ENCODE results near the gene SLC25A42.
"Not testable (repeated sequence)": the region's sequence is repeated elsewhere in the genome, so short reads cannot be mapped to it uniquely, and the experiment has no call there.

Gene SLC25A42, protein sequence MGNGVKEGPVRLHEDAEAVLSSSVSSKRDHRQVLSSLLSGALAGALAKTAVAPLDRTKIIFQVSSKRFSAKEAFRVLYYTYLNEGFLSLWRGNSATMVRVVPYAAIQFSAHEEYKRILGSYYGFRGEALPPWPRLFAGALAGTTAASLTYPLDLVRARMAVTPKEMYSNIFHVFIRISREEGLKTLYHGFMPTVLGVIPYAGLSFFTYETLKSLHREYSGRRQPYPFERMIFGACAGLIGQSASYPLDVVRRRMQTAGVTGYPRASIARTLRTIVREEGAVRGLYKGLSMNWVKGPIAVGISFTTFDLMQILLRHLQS

DNA sequence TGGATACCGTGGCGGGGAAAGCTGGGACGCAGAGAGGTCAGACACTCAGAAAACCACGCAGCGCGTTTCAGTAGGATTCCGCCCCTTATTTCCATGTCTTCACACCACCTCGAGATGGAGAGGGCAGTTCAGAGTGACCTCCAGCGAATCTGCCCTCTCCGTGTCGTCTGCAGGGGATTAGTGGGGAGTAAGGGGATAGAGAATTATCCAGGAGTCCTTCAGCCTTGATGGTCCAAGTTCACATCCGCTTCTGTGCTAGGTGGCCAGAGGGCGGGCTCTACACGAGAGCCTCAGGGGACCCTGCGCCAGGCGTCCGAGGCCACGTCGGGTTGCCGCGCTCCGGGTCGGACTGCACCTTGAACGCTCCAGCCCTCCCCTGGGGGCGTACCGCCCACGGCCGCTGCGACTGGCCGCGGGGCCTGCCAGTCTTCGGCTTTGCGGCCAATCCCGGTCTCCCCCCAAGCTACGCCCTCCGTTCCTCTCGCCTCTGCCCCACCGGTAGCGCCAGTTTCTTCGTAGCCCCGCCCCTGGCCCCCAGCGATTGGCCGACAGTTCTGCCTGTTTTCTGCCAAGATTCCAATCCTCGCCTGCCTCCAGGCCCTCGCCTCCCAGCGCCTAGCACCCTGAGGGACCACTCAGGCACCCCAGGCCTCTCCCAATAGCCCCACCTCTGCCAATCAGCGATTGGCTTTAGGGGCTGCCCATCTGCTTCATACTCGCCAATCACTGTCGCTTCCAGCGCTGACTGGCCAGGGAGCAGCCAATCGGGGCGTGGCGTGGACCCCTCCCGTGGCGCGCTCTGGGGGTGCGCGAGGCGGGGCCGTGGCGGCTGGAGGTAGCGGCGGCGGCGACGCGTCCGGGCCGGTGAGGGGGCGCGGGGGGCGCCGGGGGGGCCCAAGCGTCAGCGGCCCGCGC is at the start of gene SLC25A42:
TSS of gene SLC25A42 (plus strand) at position 812 of the 915 bp plus-strand sequence. CDS start 32,131 bp downstream, outside the sequence.
- intact Hi-C loops (cut with DNase I), result no loop called here
- peak; percentile 99 to 100 (median 100) for DNase-seq

DNA sequence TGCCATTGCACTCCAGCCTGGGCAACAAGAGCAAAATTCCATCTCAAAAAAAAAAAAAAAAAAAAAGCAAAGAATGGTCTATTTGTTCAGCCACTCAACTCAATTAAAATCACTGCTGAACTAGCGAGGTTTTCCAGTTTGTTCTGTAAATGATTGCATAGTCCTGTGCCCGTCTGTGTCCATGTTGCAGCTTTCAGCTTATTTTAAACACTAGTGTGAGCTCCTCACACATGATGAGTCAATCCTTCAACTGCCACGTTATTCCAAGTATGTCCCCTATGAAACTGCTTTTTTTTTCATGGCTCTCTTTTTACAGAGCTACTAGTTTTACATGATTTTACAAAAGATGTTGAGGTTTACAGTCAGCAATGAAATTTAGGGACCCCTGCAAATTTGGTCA is 42.7 kb upstream of the SLC25A42 start:
- peak in 2 of 10 donors; percentile 3 to 57 for DNase-seq
- intact Hi-C loops (cut with DNase I), result no loop called here

DNA sequence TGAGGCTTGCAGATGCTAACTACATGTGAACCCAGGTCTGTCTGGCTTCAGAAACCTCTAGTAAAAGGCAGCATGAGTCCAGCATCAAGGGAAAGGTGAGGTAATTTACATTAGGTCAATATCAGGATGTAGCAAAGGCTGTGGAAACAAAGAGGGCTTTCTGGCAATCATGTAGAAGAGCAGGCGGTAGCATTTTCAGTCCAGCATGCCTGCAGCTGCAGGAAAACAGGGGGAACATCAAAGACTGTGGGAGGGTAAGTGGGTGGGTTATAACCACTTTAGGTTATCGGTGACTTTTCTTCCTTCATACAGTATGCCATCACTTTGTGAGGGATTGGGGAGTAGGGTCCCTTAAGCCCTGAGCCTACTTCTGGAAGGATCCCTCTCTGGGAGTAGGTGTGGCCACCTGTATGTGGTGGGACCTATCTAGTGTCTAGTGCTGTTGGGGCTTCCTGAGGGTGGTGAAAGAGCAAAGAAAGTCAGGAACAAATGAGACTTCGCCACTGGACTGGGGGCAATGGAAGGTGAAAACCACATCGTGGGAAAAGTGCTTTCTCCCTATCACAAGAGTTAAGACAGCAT is 41.3 kb upstream of the SLC25A42 start:
- intact Hi-C loops (cut with DNase I), result no loop called here
- peak in 2 of 10 donors; percentile 25 to 31 for DNase-seq

DNA sequence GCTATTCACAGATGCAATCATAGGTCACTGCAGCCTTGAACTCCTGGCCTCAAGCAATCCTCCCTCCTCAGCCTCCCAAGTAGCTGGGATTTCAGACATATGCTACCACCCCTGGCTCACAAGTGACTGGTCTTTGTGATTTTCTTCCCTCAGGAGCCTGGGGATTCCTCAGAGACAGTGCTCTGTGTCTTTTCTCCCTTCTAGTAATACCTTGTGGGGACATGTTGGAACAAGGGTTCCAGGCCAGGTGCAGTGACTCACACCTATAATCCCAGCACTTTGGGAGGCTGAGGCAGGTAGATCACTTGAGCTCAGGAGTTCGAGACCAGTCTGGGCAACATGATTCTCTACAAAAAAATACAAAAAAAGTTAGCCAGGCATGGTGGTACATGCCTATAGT is 40.4 kb upstream of the SLC25A42 start:
- intact Hi-C loops (cut with DNase I), result not testable (repeated sequence)
- peak in 1 of 10 donors; percentile 1 for DNase-seq

DNA sequence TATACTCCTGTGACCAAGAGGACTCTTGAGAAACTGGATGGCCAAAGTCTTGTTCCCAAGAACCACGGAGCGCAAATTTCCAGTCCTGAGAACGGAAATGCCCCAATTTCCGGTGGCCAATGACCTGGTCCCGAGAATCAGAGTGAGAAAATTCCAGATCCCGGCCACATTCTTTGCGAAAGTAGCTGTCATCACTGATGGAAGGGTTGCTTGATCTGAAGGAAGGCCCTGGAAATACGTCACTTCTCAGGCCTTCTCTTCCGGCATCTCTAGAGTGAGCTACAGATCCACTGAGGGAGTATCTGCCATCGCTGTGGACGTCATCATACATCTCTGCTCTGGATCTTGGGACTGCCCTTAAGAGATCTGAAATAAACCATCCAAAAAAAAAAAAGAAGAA is 37.9 kb upstream of the SLC25A42 start:
- intact Hi-C loops (cut with DNase I), result no loop called here
- peak in 1 of 10 donors; percentile 42 for DNase-seq

DNA sequence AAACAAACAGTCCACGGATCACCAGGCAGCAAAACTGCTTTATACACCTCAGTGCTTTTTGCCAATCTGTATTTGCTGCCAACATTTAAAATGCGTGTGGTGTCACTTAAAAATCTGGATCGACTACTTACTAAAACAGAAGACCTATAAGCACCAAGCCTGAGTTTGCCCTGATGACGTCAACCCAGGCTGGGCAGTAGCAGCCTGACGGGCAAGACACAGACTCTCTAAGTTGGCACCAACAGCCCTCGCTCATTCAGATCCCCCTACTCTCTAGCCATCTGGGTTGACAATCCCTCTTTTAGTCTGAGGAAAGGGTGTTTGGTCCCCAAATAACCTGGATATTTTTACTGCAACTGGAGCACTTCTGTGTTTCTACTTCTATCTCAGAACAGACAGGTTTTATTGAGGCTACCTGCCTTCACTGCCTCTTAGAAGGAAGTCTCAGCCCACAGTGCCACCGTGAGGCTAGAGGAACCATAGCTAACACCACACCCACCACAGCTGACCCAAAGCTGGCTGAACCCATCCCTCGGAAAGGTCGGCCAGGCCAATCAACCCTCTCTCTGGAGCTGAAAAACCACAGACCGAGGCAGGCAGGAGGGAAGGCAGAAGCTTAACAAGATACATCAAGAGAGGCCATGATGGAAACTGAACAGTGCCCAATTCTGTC is 37.4 kb upstream of the SLC25A42 start:
- peak in 4 of 10 donors; percentile 7 to 56 (median 36) for DNase-seq

DNA sequence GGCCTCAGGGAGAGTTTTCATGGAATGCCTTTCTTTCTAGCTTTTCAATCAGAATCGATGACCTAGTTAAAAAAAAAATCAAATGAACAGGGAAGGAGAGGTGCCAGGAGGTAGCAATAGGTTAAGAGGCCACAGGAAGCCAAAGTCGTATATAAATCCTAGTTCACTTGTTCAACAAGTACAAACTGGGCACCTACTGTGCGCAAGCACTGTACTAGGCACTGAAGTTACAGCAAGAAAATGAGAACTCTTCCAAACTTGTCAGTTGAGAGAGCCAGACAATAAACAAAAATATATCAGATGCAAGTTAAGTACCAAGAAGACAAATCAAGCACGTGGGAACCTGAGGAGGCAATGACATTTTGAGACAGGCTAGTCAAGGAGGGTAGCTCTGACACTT is 36.6 kb upstream of the SLC25A42 start:
- intact Hi-C loops (cut with DNase I), result no loop called here
- no peak for DNase-seq

More for the DNA sequence above, 37.4 kb upstream of the SLC25A42 start:
- intact Hi-C loops (cut with DNase I), result no loop called here

DNA sequence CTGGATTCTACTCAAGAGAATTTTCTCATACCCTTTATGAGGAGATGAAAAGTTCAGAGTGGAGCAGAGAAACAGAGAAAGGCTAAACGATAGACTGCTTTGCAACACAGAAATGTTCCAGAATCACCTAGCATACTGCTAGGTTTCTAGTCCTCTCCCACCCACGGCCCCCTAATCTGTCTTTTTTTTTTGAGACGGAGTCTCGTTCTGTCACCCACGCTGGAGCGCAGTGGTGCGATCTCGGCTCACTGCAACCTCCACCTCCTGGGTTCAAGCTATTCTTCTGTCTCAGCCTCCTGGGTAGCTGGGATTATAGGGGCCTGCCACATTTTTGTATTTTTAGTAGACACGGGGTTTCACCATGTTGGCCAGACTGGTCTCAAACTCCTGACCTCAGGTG is 35.3 kb upstream of the SLC25A42 start:
- DNase-seq, result peak in 1 of 10 donors; percentile 22
- intact Hi-C loops (cut with DNase I), result no loop called here

DNA sequence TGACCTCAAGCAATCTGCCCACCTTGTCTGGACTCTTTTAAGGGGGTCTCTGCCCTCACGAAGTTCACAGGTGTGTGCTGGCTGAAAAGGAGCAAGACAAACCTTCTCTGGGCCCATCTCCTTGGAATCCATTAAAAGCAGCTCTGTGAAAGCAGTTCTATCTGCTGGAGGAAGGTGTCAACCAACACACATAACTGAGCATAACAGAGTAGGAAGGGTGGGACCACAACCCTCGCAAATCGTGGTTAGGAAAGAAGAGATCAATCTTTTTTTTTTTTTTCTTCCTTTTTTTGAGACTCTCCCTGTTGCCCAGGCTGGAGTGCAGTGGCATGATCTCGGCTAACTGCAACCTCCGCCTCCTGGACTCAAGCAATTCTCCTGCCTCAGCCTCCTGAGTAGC is 31.9 kb upstream of the SLC25A42 start:
- peak in 2 of 10 donors; percentile 3 to 35 for DNase-seq
- intact Hi-C loops (cut with DNase I), result loop anchor here (10.0 kb wide), 1 partner anchor 293 kb away; the partner anchor contains the start of genes MAU2 and SUGP1

DNA sequence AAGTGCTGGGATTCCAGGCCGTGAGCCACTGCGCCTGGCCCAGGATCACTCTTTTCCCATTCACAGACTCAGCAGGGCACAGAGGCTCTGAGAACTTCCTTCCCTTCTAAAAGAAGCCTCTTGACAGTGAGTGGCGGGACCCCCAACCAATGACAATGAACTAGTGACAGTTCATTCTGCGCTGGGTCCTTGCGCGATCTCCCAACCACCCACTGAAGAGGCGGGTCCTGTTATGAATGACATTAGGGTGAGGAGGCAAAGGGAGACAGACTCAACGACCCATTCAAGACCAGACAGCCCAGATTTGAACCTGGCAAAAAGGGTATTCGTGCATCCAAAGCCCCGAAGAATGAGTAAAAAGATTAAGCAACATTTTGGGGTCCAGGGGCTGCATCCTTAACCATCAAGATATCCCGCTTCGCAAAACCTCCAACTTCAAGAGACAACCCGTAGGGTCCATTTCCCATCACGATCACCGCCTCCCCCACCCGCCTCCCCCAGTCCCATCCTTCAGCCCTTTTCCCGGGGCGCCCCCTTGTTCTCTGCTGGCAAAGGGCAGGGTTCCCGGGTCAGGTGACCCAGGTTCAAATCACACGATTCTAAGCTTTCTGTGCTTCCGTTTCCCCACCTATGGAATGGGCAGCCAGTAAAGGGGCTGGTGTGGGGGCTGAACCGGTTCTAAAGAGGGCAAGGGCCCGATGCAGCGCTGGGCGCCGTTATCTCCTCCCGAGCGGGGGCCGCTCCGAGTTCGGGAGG is 31.2 kb upstream of the SLC25A42 start:
- DNase-seq, result peak; percentile 57 to 97 (median 82)
- intact Hi-C loops (cut with DNase I), result loop anchor here (10.0 kb wide), 1 partner anchor 292 kb away; the partner anchor contains the start of genes MAU2 and SUGP1

DNA sequence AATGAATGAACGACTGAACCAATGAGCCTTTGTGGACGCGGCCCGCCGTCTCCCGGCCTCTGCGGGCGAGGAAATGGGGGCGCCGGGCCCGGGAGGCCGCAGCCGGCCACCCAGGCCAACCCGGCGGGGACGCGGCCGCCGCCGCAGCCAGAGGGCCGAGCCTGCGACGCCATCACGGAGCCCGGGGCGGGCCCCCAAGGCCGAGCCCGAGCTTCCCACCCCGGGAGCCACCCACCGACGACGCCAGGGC is 30.7 kb upstream of the SLC25A42 start:
- intact Hi-C loops (cut with DNase I), result loop anchor here (10.0 kb wide), 1 partner anchor 292 kb away; the partner anchor contains the start of genes MAU2 and SUGP1
- no peak for DNase-seq

DNA sequence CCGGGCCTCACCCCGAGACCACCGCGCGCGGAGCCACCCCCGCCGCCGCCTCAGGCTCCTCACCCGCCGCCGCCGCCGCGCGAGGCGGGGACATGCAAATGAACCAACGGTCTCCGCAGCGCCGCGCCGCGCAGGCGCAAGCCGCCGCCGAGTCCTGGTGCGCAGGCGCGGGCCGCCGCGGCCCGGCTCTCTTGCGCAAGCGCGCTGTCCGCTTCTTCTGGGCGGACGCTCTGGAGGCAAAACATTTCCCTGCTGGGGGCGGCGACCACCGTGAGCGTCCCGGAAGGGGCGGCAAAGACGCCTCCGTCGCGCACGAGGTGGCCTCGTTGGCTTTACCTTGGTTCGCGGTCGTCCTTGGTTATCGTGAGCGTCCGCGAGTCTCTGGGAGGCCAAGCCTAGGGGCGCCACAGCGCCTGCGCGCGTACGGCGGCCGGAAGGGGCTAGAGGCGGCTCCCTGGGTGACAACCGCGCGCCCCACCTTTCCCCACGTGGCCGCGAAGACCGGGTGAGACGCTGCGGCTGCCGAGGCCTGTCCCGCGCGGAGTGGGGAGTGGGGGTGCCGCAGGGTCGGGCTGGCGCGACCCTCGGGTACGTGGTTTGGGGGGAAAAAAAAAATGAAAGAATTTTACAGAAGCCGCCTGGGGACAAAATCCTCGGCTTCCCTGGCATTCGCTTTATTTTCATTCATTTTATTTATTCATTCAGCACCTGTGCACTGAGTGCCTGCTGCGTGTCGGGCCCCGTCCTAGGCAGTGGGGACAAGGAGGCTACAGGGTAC is 30.2 kb upstream of the SLC25A42 start, which contains the start of the genes ARMC6 and SUGP2:
TSS of gene ARMC6 (plus strand) at position 178 of the 778 bp plus-strand sequence. CDS start 607 bp downstream, outside the sequence.
TSS of gene SUGP2 (minus strand) at position 92 of the 778 bp plus-strand sequence. CDS start 2,446 bp downstream, outside the sequence.
- intact Hi-C loops (cut with DNase I), result loop anchor here (10.0 kb wide), 1 partner anchor 291 kb away; the partner anchor contains the start of genes MAU2 and SUGP1

DNA sequence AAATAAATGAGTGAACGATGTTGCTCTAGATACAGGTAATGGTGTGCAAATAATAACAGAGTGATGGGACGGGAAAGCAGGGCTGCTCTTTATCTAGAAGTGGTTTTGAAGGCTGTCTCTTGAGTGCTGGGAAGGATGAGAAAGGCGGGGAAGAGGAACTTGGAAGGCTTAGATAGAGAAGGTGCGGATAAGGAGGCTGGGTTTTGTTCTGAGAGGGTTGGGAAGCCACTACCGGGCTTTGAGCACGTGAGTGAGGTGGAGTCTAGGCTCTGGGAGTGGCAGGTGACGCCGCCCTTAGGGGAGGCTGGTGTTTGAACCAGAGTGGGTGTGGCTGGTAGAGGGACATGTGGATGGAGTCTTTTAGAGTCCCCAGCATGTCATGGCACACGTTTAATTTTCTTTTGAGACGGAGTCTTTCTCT is 29.6 kb upstream of the SLC25A42 start:
- intact Hi-C loops (cut with DNase I), result loop anchor here (10.0 kb wide), 1 partner anchor 291 kb away; the partner anchor contains the start of genes MAU2 and SUGP1
- DNase-seq, result peak in 4 of 10 donors; percentile 25 to 94 (median 58)

More for the DNA sequence above, 30.2 kb upstream of the SLC25A42 start, which contains the start of the genes ARMC6 and SUGP2:
- peak; percentile 74 to 97 (median 84) for DNase-seq

DNA sequence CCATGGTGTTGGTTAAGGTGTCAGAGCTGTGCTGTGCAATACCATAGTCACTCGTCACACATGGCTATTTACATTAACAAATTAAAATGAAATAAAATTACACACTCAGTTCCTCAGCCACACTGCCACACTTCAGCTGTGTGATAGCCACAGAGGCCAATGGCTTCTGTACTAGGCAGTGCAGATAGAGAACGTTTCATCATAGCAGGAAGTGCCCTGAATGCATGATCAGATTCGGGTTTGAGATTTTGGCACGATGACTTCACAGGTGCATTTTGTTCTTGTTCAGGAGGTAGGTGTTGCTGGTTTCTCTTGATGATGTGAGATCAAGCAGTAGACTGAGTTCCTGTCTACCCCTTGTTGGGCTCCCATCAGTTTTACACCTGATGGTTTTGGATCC is 23.9 kb upstream of the SLC25A42 start:
- intact Hi-C loops (cut with DNase I), result loop anchor here (10.0 kb wide), 1 partner anchor 285 kb away; the partner anchor contains the start of genes MAU2 and SUGP1
- no peak for DNase-seq

DNA sequence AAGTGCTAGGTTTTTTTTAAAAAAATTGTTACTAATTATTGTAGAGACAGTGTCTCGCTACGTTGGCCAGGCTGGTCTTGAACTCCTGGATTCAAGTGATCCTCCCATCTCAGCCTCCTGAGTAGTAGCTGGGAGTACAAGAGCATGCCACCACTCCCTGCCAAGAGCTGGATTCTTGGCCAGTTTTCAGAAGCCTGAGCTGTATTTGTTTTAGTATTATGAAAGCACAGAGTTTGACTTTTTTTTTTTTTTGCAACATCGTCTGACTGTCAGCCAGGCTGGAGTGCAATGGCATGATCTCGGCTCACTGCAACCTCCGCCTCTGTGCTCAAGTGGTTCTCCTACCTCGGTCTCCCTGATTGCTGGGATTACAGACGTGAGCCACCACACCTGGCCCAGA is 23.4 kb upstream of the SLC25A42 start:
- intact Hi-C loops (cut with DNase I), result no loop called here
- peak in 2 of 10 donors; percentile 26 to 35 for DNase-seq

DNA sequence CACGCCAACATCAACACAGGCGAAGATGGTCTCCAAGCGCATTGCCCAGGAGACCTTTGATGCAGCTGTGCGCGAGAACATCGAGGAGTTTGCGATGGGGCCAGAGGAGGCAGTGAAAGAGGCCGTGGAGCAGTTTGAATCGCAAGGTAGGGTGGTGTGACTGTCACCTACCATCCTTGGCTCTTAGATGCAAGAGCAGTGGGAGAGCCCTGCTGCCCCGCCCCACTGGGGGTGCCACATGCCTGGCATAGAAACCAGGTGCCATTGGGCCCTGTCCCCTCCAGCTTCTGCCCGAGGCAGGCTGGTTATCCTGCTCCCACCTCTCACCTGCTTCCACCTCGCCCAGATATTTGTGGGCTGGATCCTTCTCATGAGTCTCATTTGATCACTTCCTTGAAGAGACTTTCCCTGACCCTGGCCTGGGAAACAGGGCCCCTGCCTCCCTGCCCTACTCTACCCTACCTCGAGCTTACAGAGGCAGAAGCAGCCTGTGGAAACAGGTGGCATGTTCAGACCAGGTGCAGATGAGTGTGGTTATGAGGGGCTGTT is 21.0 kb upstream of the SLC25A42 start:
- intact Hi-C loops (cut with DNase I), result no loop called here
- DNase-seq, result peak in 2 of 10 donors; percentile 49 to 52

DNA sequence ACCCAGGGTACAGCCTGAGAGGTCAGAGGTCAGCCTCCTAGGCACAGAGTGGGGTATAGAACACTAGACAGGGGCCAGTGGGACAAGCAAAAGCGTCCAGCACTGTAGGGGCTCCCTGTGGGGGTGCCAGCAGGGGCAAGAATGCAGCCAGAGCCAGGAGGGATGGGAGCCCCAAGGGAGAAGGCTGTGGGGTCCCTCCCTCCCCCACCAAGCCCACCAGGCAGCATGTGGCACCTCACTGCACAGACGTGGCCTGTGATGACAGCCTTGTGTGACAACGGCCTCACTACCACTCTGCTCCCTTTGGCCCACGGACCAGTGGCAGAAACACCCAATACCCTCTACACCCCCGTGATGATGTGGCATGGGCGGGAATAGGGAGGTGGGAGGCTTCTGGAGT is 20.3 kb upstream of the SLC25A42 start:
- DNase-seq, result peak in 2 of 10 donors; percentile 14 to 22
- intact Hi-C loops (cut with DNase I), result no loop called here

DNA sequence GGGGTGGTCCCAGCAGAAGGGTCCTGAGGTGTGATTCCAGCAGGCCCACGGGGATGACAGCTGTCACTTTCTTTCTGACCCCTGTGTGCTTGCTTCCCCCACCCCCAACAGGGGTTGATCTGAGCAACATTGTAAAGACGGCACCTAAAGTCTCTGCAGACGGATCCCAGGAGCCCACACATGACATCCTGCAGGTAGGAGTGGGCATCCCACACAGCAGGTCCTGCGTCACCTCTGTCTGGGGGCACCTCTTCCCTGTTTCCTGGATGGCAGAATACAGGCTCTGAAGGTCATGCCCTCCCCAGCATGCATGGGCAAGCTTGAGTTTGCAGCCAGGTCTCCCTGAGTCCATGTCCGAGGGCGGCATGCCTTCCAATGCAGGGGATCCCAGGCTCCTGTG is 19.9 kb upstream of the SLC25A42 start:
- DNase-seq, result peak in 2 of 10 donors; percentile 43 to 76
- intact Hi-C loops (cut with DNase I), result no loop called here
